ENCODE measurements around the gene NEO1.

DNA sequence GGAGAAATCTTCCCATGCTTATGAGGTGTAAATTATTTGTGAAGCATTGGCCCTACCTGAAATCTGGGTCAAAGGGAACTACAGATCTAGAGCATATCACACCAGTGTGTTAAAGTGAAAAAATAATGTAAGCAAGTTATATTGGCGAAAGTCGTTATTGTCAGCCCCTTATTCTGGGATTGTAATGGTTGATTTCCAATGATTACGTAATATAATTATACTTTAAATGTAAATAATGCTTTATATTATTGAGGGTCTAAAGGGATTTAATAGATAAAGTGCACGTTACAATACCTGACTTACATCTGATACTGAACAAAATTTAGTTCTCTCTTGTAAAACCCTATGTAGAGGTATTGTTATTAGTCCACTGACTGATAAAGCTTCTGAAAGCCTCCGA lies 101.2 kb downstream of the NEO1 start:
- TF ChIP-seq, protein P1, sequence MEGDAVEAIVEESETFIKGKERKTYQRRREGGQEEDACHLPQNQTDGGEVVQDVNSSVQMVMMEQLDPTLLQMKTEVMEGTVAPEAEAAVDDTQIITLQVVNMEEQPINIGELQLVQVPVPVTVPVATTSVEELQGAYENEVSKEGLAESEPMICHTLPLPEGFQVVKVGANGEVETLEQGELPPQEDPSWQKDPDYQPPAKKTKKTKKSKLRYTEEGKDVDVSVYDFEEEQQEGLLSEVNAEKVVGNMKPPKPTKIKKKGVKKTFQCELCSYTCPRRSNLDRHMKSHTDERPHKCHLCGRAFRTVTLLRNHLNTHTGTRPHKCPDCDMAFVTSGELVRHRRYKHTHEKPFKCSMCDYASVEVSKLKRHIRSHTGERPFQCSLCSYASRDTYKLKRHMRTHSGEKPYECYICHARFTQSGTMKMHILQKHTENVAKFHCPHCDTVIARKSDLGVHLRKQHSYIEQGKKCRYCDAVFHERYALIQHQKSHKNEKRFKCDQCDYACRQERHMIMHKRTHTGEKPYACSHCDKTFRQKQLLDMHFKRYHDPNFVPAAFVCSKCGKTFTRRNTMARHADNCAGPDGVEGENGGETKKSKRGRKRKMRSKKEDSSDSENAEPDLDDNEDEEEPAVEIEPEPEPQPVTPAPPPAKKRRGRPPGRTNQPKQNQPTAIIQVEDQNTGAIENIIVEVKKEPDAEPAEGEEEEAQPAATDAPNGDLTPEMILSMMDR (IDR thresholded peaks at IDR 0.05; ENCODE audit: low read depth, low read length, poor library complexity, severe bottlenecking), result no peak
- no peak for TF ChIP-seq EZH2phosphoT487 (IDR thresholded peaks at IDR 0.05; ENCODE audit: borderline replicate concordance, low read length)
